Endothelial cell (in vitro differentiated cells): ENCODE results near the gene ZDHHC1. TPM values are rescaled to one million over a fixed set of nuclear protein-coding genes. Genes with fewer than 3 reads are reported as not detected.

Source experiments
- DNase-seq: peaks from one replicate; pipeline ENCODE4 v3.0.0; 2021; ENCODE audit warnings: low spot score
- H3K27ac Mint-ChIP-seq: one replicate; pipeline ENCODE4 v1.8.0; 2021; ENCODE audit warnings: mixed read lengths, inconsistent platforms; ENCODE audit not compliant: unreplicated experiment
- H3K27me3 Mint-ChIP-seq: one replicate; pipeline ENCODE4 v1.8.0; 2021; ENCODE audit warnings: mild to moderate bottlenecking, moderate library complexity, mixed read lengths, inconsistent platforms; ENCODE audit not compliant: unreplicated experiment
- H3K36me3 Mint-ChIP-seq: one replicate; pipeline ENCODE4 v1.8.0; 2021; ENCODE audit warnings: mild to moderate bottlenecking, low read depth, mixed read lengths, inconsistent platforms; ENCODE audit not compliant: unreplicated experiment
- H3K4me1 Mint-ChIP-seq: one replicate; pipeline ENCODE4 v1.8.0; 2021; ENCODE audit warnings: mild to moderate bottlenecking, mixed read lengths, inconsistent platforms; ENCODE audit not compliant: unreplicated experiment
- H3K4me3 Mint-ChIP-seq: one replicate; pipeline ENCODE4 v1.8.0; 2021; ENCODE audit warnings: mild to moderate bottlenecking, mixed read lengths, inconsistent platforms; ENCODE audit not compliant: unreplicated experiment
- H3K9me3 Mint-ChIP-seq: one replicate; pipeline ENCODE4 v1.8.0; 2021; ENCODE audit warnings: mixed read lengths, inconsistent platforms; ENCODE audit not compliant: unreplicated experiment
- total RNA-seq: library from RNA; stranded (reverse); fragmentation: NEBNext Ultra II Directional; extraction: Animal tissue kit (Norgen Biotek cat#: 25700); gene quantifications from one replicate; pipeline ENCODE4 v1.2.1, GENCODE V29; 2021; ENCODE audit not compliant: unreplicated experiment
- TF ChIP-seq, protein P1 (sequence below): fragments of 200-600 bp; sonication (generic); IDR thresholded peaks from one replicate; pipeline ENCODE4 v1.5.0; 2021; ENCODE audit warnings: antibody characterized with exemption; ENCODE audit not compliant: unreplicated experiment

The ZDHHC1 gene
- total RNA-seq, 1 donor from 2014 or later = 7.2 TPM

DNA sequence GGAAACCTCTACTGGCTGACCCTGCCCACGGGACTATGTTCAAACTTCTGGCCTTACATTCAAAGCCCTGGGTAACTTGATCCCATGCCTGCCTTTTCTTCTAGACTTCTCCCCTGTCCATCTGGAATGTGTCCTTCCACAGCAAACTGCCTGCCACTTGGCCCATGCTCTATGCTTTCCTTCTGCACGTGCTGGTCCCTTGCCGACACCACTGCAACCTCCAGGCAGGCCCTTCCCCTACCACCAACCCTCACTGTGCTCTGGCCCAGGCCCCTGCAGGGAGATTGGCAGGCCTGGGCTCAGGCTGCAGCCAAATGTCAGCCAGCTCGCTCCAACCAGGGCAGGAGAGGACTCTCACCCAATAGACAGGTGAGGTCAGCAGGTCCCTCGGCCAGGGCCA is 25.6 kb upstream of the ZDHHC1 start:
- Mint-ChIP-seq H3K4me3 (no peak overlapping the region), H3K9me3 (no peaks in the 10 kb centered on the region), H3K4me1 (peaks cover 14% of the 10 kb centered on the region), H3K36me3 (peaks cover 24% of the 10 kb centered on the region), H3K27ac (peak overlapping the region; percentile 3), H3K27me3 (peaks cover 22% of the 10 kb centered on the region)
- no peak for DNase-seq
- TF ChIP-seq, protein P1, sequence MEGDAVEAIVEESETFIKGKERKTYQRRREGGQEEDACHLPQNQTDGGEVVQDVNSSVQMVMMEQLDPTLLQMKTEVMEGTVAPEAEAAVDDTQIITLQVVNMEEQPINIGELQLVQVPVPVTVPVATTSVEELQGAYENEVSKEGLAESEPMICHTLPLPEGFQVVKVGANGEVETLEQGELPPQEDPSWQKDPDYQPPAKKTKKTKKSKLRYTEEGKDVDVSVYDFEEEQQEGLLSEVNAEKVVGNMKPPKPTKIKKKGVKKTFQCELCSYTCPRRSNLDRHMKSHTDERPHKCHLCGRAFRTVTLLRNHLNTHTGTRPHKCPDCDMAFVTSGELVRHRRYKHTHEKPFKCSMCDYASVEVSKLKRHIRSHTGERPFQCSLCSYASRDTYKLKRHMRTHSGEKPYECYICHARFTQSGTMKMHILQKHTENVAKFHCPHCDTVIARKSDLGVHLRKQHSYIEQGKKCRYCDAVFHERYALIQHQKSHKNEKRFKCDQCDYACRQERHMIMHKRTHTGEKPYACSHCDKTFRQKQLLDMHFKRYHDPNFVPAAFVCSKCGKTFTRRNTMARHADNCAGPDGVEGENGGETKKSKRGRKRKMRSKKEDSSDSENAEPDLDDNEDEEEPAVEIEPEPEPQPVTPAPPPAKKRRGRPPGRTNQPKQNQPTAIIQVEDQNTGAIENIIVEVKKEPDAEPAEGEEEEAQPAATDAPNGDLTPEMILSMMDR = no peak

DNA sequence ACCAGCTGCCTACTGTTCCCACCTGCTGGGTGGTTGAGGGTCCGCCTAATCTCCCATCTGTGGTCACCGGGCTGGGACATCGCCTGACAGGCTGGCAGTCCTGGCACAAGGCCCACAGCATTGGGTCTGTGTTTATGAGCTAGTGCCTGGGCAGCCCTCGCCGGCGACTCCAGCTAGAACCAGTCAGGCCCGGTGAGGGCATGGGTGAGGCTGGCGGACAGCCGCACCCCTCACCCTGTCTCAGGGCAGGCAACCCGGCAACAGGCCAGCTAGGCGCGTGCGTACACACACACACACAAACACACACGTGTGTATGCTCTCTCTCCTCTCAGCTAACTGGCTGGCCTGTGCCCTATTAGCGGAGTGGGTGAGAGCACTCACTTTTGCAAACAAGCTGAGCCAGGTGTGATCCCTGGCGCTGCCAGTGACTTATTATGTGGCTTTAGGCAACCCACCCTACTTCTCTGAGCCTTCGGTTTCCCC is 25.0 kb upstream of the ZDHHC1 start:
- TF ChIP-seq, protein P1 = no peak
- no peak for DNase-seq
- Mint-ChIP-seq H3K27me3 (peaks cover 18% of the 10 kb centered on the region), H3K4me3 (no peak overlapping the region), H3K36me3 (peaks cover 24% of the 10 kb centered on the region), H3K9me3 (no peaks in the 10 kb centered on the region), H3K4me1 (peaks cover 14% of the 10 kb centered on the region), H3K27ac (no peak overlapping the region)

DNA sequence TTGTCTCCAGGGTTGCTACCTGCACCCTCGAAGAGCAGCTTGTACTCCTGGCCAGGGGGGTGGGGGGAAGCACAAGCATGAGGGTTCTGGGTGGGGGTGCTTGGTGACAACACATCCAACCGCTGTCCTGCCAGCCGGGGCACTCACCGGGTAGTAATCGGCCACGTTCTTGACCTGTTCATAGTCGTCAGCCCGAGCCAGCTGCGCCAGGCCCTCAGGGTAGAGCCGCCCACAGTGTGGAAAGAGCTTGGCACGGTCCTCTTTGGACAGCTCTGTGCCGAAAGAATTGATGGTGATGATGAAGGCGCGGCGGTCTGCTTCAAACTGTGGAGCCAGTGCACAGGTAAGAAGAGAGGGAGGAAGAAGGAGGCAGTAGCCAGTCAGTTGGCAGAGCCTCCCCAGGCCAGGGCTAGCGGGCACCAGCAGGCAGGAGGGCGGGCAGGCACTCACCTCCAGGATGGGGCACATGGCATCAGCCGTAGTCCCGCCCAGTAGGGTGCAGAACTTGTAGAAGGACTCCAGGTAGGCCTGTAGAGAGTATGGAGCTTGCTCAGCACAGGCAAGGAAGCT is 22.6 kb upstream of the ZDHHC1 start:
- TF ChIP-seq, protein P1 = no peak
- Mint-ChIP-seq H3K27ac (no peak overlapping the region), H3K27me3 (peaks cover 20% of the 10 kb centered on the region), H3K4me1 (peaks cover 7% of the 10 kb centered on the region), H3K4me3 (peak overlapping the region; percentile 59), H3K9me3 (no peaks in the 10 kb centered on the region), H3K36me3 (peaks cover 27% of the 10 kb centered on the region)
- DNase-seq = no peak

DNA sequence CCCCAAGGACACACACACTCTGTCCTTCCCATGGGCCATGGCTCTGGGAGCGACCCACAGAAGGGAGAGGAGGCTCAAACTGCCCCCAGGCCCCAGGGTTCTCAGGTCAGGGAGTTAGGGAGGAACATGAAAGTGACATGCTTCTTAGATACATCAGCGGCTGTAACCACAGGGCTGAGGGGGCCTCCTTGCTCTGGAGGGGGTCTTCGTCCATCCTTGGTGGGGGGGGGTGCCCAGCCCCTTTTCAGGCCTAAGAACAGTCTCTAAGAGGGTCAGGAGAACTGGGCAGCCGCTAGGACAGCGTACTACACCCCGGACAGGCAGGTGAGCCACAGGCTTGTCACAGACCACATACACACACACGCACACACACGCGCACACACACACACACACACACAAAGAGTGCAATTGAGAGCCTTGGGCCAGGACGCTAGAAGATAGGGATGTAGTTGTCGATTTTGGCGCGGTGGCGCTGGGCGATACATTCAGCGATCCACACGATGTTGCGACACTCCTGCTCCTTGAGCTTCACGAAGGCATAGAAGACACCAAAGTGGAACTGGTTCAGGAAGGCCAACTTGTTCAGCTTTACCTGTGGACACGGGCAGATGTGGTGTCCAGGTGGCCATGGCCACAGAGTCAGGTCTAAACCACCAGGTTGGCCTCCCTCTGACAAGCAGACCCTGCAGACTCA is 22.0 kb upstream of the ZDHHC1 start:
- Mint-ChIP-seq H3K27me3 (peaks cover 23% of the 10 kb centered on the region), H3K4me1 (peaks cover 9% of the 10 kb centered on the region), H3K36me3 (peaks cover 27% of the 10 kb centered on the region), H3K4me3 (peak overlapping the region; percentile 59), H3K9me3 (no peaks in the 10 kb centered on the region), H3K27ac (peak overlapping the region; percentile 24)
- DNase-seq = no peak
- TF ChIP-seq, protein P1 = no peak

DNA sequence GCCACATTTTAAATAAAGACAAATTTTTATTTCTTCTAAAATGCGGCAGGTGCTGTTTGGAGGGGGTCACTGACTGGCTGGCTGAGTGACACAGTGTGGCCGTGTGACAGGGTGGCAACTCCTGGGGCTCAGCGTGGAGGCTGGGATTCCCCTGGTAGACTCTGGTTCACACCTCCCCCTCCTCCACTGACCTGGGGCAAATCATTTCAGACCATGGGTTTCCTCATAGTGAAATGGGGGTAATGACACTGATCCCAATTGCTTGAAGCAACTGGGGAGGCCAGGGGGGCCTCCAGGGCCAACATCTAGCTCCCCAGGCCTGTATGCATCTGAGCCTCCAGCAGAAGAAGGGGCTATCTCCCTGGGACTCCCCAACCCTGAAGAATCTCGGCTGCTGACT is 21.2 kb upstream of the ZDHHC1 start:
- TF ChIP-seq, protein P1 = no peak
- no peak overlapping the region for H3K4me3 Mint-ChIP-seq
- H3K36me3 Mint-ChIP-seq = peaks cover 27% of the 10 kb centered on the region
- H3K9me3 Mint-ChIP-seq = no peaks in the 10 kb centered on the region
- H3K27me3 Mint-ChIP-seq = peaks cover 24% of the 10 kb centered on the region
- H3K27ac Mint-ChIP-seq = no peak overlapping the region
- H3K4me1 Mint-ChIP-seq = peaks cover 13% of the 10 kb centered on the region
- DNase-seq = no peak
